Measurements from ENCODE around the gene PFAS.

GRCh38 chr17:8223356-8224126 is 25.5 kb upstream of the PFAS start:
- TF ChIP-seq CTCF (IDR thresholded peaks at IDR 0.05) = peak in 2 of 4 experiments; percentile 9 to 40
- TF ChIP-seq POLR2AphosphoS5 (IDR thresholded peaks at IDR 0.05) = no peak

All from gastroesophageal sphincter (tissue), 3 donors.